ENCODE results near the gene OVCA2.
A peak's percentile ranks its signal among the peaks of the same experiment; 100 is the strongest.

Gene OVCA2

GRCh38 chr17:2041561-2042389 lies at the start of gene OVCA2:
OVCA2 (plus strand) TSS chr17:2042022; CDS start chr17:2042048, 26 bp downstream.
- TF ChIP-seq CTCF (conservative IDR thresholded peaks at IDR 0.05) (peak; percentile 55), ZFX (IDR thresholded peaks at IDR 0.05) (0 out of 2 replicates have a peak, but pooled peaks have one; percentile 34)
- peak within 1 kb of the TSS; percentile 85 for H3K27ac ChIP-seq

GRCh38 chr17:1992541-1992940 lies 49.3 kb upstream of the OVCA2 start:
- H3K27ac ChIP-seq, result no peak overlapping the region
- no peak for TF ChIP-seq ZFX (IDR thresholded peaks at IDR 0.05)
- no peak for TF ChIP-seq CTCF (conservative IDR thresholded peaks at IDR 0.05)

GRCh38 chr17:1994707-1995106 lies 47.1 kb upstream of the OVCA2 start:
- TF ChIP-seq ZFX (IDR thresholded peaks at IDR 0.05) (no peak), CTCF (conservative IDR thresholded peaks at IDR 0.05) (no peak)
- no peak overlapping the region for H3K27ac ChIP-seq

GRCh38 chr17:1995321-1995892 lies 46.4 kb upstream of the OVCA2 start:
- H3K27ac ChIP-seq, result peak overlapping the region; percentile 82

GRCh38 chr17:1995907-1996799 lies 45.7 kb upstream of the OVCA2 start:
- peak overlapping the region; percentile 82 for H3K27ac ChIP-seq
- TF ChIP-seq CTCF (conservative IDR thresholded peaks at IDR 0.05), result no peak
- TF ChIP-seq ZFX (IDR thresholded peaks at IDR 0.05), result no peak

More at GRCh38 chr17:1995321-1995892, 46.4 kb upstream of the OVCA2 start:
- no peak for TF ChIP-seq ZFX (IDR thresholded peaks at IDR 0.05)
- TF ChIP-seq CTCF (conservative IDR thresholded peaks at IDR 0.05), result no peak

- TF ChIP-seq ZFX (IDR thresholded peaks at IDR 0.05) (no peak), CTCF (conservative IDR thresholded peaks at IDR 0.05) (no peak)
- peak overlapping the region; percentile 82 for H3K27ac ChIP-seq
Measured at GRCh38 chr17:1996800-1997288, 45.0 kb upstream of the OVCA2 start.

All from C4-2B (cell line).